ENCODE measurements around the gene SCAP. TPM values are rescaled to one million over a fixed set of nuclear protein-coding genes. Genes with fewer than 3 reads are reported as not detected.

SCAP gene
- total RNA-seq, 2 donors from 2014 or later: 103 to 105 TPM

- Mint-ChIP-seq H3K4me3 (no peak overlapping the region), H3K9me3 (no peaks in the 10 kb centered on the region), H3K4me1 (peaks cover 8% of the 10 kb centered on the region), H3K36me3 (ENCODE audit: low read depth) (peaks cover 22% of the 10 kb centered on the region), H3K27ac (no peak overlapping the region), H3K27me3 (ENCODE audit: insufficient read depth) (no peaks in the 10 kb centered on the region)
- no peak for DNase-seq
- 91 to 92% methylated on average over 4 of the region's 4 CpGs for WGBS, 2 experiments (ENCODE audit: insufficient coverage in 1 of 2, insufficient read length in 1 of 2)
- peaks cover 37% of the 10 kb centered on the region for H3K36me3 ChIP-seq (ENCODE audit: control insufficient read depth, insufficient read depth, low read length)
- H3K4me1 ChIP-seq (ENCODE audit: control insufficient read depth, insufficient read depth, low read length): no peaks in the 10 kb centered on the region
- H3K9ac ChIP-seq (ENCODE audit: extremely low read depth, low read length, poor library complexity, severe bottlenecking): no peak overlapping the region
- no peak overlapping the region for H3K27ac ChIP-seq (ENCODE audit: low read depth, low read length)
- TF ChIP-seq CTCF (conservative IDR thresholded peaks at IDR 0.05): no peak
- no peaks in the 10 kb centered on the region for H3K9me3 ChIP-seq (ENCODE audit: control insufficient read depth, low read length)
- no peak overlapping the region for H3K4me3 ChIP-seq (ENCODE audit: low read length)
- no peaks in the 10 kb centered on the region for H3K27me3 ChIP-seq (ENCODE audit: control insufficient read depth, insufficient read depth, low read length, poor library complexity, severe bottlenecking)
Measured at GRCh38 chr3:47385007-47385406, 90.7 kb downstream of the SCAP start.

- WGBS, 2 experiments (ENCODE audit: insufficient coverage in 1 of 2, insufficient read length in 1 of 2): 90 to 100% methylated on average over 1 to 3 of the region's 4 CpGs
- H3K36me3 Mint-ChIP-seq (ENCODE audit: low read depth): peaks cover 22% of the 10 kb centered on the region
- Histone ChIP-seq H3K9ac (ENCODE audit: extremely low read depth, low read length, poor library complexity, severe bottlenecking) (no peak overlapping the region), H3K4me3 (ENCODE audit: low read length) (no peak overlapping the region), H3K36me3 (ENCODE audit: control insufficient read depth, insufficient read depth, low read length) (peaks cover 37% of the 10 kb centered on the region), H3K27me3 (ENCODE audit: control insufficient read depth, insufficient read depth, low read length, poor library complexity, severe bottlenecking) (no peaks in the 10 kb centered on the region), H3K9me3 (ENCODE audit: control insufficient read depth, low read length) (no peaks in the 10 kb centered on the region), H3K27ac (ENCODE audit: low read depth, low read length) (no peak overlapping the region), H3K4me1 (ENCODE audit: control insufficient read depth, insufficient read depth, low read length) (no peaks in the 10 kb centered on the region)
- no peaks in the 10 kb centered on the region for H3K9me3 Mint-ChIP-seq
- peaks cover 13% of the 10 kb centered on the region for H3K4me1 Mint-ChIP-seq
- no peak for DNase-seq
- no peak for TF ChIP-seq CTCF (conservative IDR thresholded peaks at IDR 0.05)
- no peaks in the 10 kb centered on the region for H3K27me3 Mint-ChIP-seq (ENCODE audit: insufficient read depth)
- H3K27ac Mint-ChIP-seq: no peak overlapping the region
- no peak overlapping the region for H3K4me3 Mint-ChIP-seq
Measured at GRCh38 chr3:47384425-47384824, 91.3 kb downstream of the SCAP start.

GRCh38 chr3:47381317-47382157 is 94.2 kb downstream of the SCAP start:
- Histone ChIP-seq H3K4me1 (ENCODE audit: control insufficient read depth, insufficient read depth, low read length) (no peaks in the 10 kb centered on the region), H3K9me3 (ENCODE audit: control insufficient read depth, low read length) (no peaks in the 10 kb centered on the region), H3K9ac (ENCODE audit: extremely low read depth, low read length, poor library complexity, severe bottlenecking) (peak overlapping the region; percentile 90), H3K27me3 (ENCODE audit: control insufficient read depth, insufficient read depth, low read length, poor library complexity, severe bottlenecking) (no peaks in the 10 kb centered on the region), H3K27ac (ENCODE audit: low read depth, low read length) (peak overlapping the region; percentile 94), H3K4me3 (ENCODE audit: low read length) (peak overlapping the region; percentile 99), H3K36me3 (ENCODE audit: control insufficient read depth, insufficient read depth, low read length) (peaks cover 13% of the 10 kb centered on the region)
- H3K27ac Mint-ChIP-seq: peak overlapping the region; percentile 97
- peaks cover 15% of the 10 kb centered on the region for H3K4me1 Mint-ChIP-seq
- peak overlapping the region; percentile 87 for H3K4me3 Mint-ChIP-seq
- no peaks in the 10 kb centered on the region for H3K9me3 Mint-ChIP-seq
- H3K27me3 Mint-ChIP-seq (ENCODE audit: insufficient read depth): no peaks in the 10 kb centered on the region
- WGBS, 2 experiments (ENCODE audit: insufficient coverage in 1 of 2, insufficient read length in 1 of 2): 9 to 26% methylated on average over 22 to 44 of the region's 44 CpGs
- peaks cover 7% of the 10 kb centered on the region for H3K36me3 Mint-ChIP-seq (ENCODE audit: low read depth)
- peak; percentile 95 for DNase-seq
- TF ChIP-seq CTCF (conservative IDR thresholded peaks at IDR 0.05): no peak

Data from endodermal cell (in vitro differentiated cells).